Hematopoietic multipotent progenitor cell treated with erythropoietin and hydrocortisone succinate and interleukin-3 and kit ligand, for 4 days (in vitro differentiated cells): ENCODE data around the gene PASK.
"Not testable (repeated sequence)": the region's sequence is repeated elsewhere in the genome, so short reads cannot be mapped to it uniquely, and the experiment has no call there.

ENCODE experiments used
- DNase-seq: peaks from one replicate; pipeline ENCODE4 v3.0.0-alpha.2; 2015

Gene PASK

DNA sequence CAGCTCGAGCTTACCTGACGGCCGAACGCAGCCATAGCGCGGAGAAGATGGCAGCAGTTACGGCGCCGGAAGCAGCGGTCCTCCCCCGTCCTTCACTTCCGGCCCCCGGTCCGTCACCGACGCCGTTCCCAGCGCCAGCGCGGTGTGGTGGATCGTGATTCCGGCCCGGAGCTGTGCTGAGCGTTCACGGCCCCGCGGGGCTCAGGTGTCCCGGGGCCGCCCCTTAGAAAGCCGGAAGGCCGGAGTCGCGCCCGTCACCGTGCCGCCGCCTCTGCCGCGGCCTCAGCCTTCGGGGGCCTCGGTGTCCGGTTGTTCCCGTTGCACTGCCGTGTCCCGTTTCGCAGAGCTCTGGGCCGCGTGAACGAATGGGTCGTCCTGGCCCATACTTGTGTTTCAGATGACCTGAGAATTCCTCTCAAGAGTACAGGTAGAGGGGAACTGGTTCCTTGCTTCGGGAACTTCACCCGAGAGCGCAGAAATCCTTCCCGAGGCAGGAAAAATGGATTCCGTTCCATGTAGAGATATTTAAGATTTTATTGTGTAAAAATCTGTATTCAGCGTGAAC is 47.0 kb downstream of the PASK start, which contains the start of gene MTERF4:
Gene MTERF4 (minus strand): TSS at position 49 of the 565 bp plus-strand sequence. CDS start 14 bp downstream, at position 35.
- DNase-seq = peak; percentile 94

DNA sequence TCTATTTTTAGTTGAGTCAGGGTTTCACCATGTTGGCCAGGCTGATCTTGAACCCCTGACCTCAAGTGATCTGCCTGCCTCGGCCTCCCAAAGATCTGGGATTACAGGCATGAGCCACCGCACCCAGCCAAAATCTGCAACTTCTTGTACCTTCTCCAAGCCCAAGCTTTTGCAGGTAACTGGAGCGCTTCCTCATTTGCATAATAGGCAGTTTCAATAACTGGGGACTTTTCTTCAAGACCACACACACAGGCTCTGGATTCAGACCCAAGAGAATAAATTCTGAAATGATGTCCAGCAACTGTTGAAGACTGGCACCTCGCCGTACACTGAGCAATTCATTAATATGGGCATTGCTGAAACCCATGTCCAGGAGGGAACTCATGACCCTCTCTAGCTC is 50.0 kb downstream of the PASK start:
- no peak for DNase-seq

DNA sequence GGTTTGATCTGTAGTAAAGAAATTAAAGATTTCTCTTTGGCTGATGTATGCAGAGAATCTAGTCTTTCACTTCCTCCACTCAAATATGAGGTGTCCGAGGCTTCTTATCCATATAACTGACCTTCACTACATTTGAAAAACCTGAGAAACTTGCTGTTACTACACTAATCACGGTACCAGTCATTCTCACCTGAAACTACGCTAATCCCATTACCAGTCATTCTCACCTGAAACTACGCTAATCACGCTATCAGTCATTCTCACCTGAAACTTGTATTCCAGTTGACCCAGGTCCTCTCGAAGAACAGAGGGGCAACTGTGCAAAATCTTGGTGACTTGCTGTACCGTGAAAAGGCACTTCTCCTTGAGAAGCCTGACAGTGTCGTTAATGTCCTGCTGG is 52.3 kb downstream of the PASK start:
- DNase-seq = no peak

GRCh38 chr2:241095594-241096290 is 53.5 kb downstream of the PASK start:
- peak; percentile 18 for DNase-seq

DNA sequence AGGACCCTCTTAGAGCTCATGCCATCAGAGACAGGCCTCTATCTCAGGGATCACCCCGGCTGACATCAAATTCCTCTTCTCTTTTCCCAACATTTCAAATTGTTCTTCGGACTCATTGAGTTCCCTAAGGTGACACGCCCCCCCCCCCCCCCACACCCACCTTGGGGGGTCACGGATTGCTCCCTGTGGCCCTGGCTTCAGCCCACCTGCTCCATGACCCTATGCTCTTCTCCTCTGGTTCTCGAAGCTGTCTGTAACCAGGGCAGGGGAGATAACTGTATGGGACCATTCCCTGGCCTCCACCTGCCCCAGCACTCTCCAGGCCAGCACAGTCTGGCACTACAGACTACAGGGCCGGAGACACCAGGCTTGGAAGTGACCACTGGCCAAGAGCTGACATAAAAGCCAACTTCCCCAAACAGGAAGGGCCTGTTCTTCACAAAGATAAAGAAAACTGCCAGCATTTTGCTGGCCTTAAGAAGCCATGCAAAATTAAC is 54.3 kb downstream of the PASK start:
- no peak for DNase-seq

GRCh38 chr2:241094172-241094571 is 55.1 kb downstream of the PASK start:
- no peak for DNase-seq

GRCh38 chr2:241093133-241093781 is 56.0 kb downstream of the PASK start:
- DNase-seq = not testable (repeated sequence)

GRCh38 chr2:241092677-241093076 is 56.6 kb downstream of the PASK start:
- no peak for DNase-seq

DNA sequence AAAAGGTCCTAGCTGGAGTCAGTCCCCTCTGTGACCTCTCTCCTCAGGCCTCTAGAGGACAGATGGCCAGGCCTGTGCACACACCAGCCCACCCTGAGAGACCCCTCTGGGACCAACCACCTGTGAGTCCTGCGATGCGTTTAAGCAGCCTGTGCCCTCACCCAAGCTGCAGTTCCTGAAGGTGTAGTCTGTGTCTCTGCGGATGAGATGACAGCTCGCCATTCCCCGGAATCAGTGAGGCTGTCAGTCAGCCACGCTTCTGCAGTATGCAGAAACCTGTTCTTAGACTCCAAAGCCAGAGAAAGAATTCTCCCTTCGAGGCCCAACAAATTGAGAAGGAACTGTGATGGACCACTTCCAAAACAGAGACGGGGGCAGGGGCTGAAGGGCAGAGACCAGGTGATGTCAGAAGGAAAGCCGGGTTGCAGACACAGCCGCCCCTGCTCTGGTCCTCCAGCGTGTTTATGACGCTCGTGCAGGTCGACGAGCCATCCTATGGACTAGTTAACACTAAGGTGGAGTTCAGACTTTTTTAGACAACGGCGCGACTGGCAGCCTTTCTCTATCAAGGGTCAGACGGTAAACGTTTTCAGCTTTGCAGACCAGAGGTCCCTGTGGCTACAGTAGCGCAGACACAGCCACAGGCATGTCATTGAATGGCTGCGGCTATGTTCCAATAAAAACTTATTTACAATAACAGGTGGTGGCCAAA is 57.4 kb downstream of the PASK start:
- no peak for DNase-seq

DNA sequence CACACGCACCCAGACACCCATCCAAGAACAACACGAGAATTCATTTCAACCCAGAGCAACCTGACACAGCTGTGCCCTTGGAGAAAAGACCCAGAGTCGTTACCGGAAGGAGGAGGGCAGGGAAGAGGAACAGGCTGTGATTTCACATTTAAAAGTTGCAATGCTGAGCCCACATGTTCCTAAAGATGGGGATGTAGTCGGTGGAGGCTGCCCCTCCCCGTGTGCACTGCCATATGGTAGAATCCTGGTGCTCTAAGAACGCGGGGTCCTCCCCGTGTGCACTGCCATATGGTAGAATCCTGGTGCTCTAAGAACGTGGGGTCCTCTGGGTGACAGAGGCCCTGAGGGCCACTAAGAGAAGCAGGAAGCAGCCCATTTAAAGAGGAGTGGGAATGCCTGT is 58.1 kb downstream of the PASK start:
- no peak for DNase-seq

- no peak for DNase-seq
These were observed 60.2 kb downstream of the PASK start for GRCh38 chr2:241088791-241089732.

GRCh38 chr2:241088376-241088775 is 60.9 kb downstream of the PASK start:
- no peak for DNase-seq

GRCh38 chr2:241087420-241088268 is 61.6 kb downstream of the PASK start:
- no peak for DNase-seq

DNA sequence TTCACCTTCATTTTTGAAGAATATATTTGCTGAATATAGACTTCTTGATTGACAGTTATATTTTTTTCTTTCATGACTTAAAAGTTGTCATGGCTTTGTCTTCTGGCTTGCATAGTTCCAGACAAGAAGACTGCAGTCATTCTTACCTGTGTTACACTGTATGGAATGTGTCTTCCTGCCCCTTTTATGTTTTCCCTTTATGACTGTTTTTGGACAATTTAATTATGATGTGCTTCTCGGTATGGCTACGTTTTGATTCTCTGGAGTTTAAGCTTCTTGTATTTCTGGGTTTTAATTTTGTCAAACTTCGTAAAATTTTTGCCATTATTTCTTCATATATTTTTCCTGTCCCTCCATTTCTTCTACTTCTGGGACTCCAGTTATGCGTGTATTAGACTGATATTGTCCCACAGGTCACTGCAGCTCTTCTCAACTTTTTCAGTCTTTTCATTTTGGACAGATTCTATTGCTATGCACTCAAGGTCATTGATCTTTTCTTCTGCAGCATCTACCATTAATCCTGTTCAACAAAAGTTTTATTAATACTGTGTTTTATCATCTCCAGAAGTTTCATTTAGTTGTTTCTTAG is 64.3 kb downstream of the PASK start:
- no peak for DNase-seq

DNA sequence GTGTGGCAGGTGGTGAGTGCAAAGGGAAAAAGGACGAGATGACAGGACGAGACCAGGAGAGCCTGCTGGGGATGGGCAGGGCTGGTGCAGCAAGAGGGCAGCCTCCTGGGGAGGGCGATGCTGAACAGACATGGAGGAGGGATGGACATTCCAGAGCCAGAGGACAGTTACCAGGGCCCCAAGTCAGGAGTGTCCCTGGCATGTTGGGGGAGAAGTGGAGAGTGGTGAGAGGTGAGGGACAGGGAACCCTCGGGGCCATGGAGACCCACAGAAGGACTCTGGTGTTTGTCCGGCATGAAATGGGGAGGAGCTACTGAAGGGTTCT is 66.2 kb downstream of the PASK start:
- no peak for DNase-seq

- DNase-seq = no peak
These were observed 66.8 kb downstream of the PASK start for GRCh38 chr2:241082341-241083090.

DNA sequence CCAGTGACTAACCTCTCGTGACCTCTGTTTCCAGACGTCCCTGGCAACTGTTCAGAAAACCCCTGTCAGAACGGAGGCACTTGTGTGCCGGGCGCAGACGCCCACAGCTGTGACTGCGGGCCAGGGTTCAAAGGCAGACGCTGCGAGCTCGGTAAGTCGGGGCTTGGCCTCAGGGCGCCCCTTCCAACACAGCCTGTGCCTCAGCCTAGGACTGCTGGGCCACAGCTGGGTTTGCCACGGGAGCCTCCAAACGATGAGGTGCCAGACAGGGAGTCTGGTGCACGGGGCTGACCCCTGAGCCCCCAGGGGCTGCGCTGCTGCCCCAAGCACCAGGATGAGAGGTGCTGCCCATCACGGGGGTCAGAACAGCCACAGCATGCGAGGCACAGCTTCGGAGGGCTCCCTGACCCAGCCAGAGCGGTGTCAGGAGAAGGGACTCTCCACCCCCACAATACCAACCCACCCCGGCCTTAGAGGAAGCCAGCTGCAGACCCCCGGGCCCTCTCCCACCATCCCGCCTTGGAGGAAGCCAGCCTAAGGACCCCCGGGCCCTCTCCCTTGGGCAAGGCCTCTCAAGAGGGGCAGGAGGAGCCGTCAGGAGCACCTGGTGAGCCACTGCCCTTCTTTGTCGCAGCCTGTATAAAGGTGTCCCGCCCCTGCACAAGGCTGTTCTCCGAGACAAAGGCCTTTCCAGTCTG is 67.5 kb downstream of the PASK start:
- DNase-seq = no peak

DNA sequence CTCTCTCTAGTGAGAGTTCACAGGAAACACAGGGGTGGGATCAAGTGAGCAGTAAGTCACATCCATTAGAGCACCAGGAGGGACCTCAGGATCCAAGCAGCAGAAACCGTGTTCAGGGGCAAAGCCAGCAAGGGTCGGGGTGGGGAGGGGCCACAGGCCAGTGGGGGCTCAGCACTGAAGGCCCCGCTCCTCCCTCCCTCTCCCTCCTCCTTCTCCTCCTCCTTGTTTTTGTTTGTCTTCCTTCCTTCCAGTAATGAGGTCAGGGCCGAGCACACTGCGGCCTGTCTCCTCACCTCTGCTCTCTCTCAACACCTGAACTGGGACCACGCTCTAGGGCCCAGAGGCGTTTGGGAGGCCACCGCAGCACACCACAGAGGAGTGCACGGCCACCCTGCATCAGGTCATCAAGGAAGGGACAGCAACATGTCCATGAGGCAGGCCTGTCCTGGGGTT is 68.1 kb downstream of the PASK start:
- no peak for DNase-seq

DNA sequence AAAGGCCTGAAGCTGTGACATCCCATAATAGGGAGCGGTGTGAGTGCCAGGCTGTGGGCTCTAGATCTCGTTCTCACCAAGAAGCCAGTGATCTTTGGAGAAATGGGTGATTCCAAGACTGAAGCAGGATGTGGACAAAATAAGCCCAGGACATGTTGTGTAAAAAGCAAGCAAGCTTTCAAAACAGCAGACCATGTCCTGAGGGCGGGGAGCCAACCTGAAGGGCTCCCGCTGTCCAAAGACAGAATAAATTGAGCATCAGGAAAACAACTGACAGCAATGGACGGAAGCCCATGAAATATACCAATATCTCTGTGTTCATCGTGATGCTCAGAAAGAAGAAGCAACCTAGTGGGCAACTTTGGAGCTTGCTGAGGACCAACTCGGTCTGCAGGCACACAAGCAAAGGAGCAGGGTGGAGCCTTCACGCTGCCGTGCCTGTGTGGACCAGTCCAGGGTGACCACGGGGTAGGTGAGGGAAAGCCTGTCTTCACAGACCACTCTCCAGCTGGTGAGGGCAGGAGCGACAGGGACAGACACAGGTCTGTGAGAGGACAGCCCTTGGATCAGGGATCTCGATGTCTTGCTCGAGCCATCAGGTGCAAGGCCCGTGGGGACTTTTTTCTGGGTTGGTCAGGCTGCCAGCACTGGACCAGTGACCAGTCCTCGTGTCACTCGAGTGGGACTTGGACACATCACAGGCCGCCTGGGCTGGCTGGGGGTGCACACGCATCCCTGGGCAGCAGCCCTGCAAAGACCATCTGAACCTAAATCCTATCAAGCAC is 68.7 kb downstream of the PASK start:
- DNase-seq = no peak
